Activated T-helper 9 cell treated with anti-CD3 and anti-CD28 coated beads, Interleukin-2, amount 50 U/mL, for 16 hours (primary cell): ENCODE data around the gene MMP14.
"Not testable (repeated sequence)": the region's sequence is repeated elsewhere in the genome, so short reads cannot be mapped to it uniquely, and the experiment has no call there.

Experiments used
- DNase-seq: peaks from one replicate; pipeline ENCODE4 v3.0.0-alpha.2; 2020; ENCODE audit warnings: low read depth

MMP14 gene

GRCh38 chr14:22836301-22837113 lies at the start of gene MMP14:
Gene MMP14, plus strand, starts transcription at chr14:22836585. Its CDS starts 233 bp downstream, at chr14:22836818.
- DNase-seq: no peak

DNA sequence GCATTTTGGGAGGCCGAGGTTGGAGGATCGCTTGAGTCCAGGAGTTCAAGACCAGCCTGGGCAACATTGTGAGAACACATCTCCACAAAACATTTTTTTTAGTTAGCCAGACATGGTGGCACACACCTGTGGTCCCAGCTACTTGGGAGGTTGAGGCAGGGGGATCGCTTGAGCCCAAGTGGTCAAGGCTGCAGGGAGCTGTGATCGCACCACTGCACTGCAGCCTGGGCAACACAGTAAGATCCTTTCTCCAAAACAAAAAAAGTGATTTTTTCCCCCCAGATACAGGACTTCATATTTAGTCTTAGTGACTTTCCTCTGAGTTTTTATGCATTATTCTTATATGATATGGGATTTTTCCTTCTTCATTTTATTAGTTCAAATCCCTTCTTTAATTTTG lies 49.7 kb upstream of the MMP14 start:
- DNase-seq: no peak

- no peak for DNase-seq
These were observed 45.1 kb upstream of the MMP14 start for GRCh38 chr14:22791301-22791700.

GRCh38 chr14:22792158-22792557 lies 44.2 kb upstream of the MMP14 start:
- DNase-seq: no peak

GRCh38 chr14:22793550-22793949 lies 42.8 kb upstream of the MMP14 start:
- not testable (repeated sequence) for DNase-seq

- no peak for DNase-seq
These were observed 42.4 kb upstream of the MMP14 start for GRCh38 chr14:22793976-22794375.

- DNase-seq: no peak
These were observed 41.8 kb upstream of the MMP14 start for GRCh38 chr14:22794551-22794951.

DNA sequence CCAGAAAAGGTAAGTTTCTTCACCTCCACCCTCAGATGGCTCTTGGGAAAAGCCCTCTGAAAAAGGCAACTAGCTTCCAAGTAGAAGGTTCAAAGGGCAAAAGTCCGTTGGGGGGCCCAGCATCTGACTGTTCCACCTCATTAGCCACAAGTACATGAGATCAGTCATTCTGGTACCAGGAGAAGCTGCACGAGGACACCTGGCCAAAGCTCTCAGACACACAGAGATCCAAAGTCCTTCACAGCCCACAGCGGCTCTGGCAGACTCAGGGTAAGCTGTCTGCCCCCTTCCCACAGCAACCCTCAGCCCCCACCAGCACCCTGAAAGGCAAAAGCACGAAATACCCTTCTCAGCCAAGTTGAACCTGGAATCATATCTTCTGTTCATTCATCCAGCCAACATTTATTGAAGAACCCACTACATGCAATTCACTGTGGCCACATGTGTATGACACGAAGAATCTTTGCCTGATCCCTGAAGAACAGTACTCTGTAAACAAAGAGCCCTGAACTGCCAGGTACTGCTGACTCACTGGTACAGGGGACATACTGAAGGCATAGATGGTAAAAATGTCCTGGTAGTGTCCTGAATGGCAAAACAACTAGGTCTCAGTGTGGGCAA lies 40.2 kb upstream of the MMP14 start:
- DNase-seq: no peak

DNA sequence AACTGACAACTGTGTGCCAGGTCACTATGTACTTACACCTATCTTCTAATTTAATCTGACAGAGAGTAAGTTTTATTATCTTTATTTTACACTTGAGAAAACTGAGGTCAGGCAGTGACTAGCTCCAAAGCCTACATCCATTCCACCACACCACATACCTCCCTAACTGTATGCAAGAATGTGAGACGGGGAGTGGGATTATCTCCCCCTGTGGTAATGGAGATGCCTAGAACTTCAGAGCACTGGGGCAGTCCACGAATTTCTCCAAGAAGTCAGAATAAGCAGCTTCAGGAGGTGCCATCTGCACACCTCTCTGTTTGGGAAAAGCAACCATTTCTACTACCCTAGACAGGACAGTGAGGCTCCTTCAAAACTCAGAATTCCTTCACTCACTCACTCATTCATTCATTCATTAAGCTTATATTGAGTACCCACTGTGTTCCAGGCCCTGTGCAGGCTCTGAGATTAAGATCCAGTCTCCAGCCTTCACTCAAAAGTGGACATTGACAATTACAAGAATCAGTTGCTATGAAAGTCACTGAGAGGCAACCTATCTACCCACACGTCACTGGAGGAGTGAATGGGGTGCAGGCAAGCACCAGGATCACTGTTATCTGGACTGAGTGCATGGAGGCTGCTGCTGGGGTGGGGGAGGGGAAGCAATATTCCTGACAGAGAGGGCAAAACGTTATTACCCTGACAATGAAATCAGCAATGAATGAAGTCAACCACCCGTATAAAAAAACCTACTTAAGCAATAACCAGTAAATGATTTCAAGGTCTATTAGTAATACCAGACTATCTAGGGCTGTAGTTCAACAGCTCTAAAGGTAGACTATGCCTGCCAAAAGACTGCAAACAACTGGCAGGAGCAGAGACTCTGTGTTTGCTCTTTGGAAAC lies 39.1 kb upstream of the MMP14 start:
- DNase-seq: no peak

GRCh38 chr14:22798528-22798927 lies 37.9 kb upstream of the MMP14 start:
- DNase-seq: no peak

GRCh38 chr14:22800346-22800745 lies 36.0 kb upstream of the MMP14 start:
- no peak for DNase-seq

GRCh38 chr14:22801716-22802115 lies 34.7 kb upstream of the MMP14 start:
- no peak for DNase-seq

- DNase-seq: no peak
These were observed 33.3 kb upstream of the MMP14 start for GRCh38 chr14:22802860-22803686.

GRCh38 chr14:22803687-22803974 lies 32.8 kb upstream of the MMP14 start:
- DNase-seq: no peak

GRCh38 chr14:22805235-22805634 lies 31.1 kb upstream of the MMP14 start:
- DNase-seq: not testable (repeated sequence)

DNA sequence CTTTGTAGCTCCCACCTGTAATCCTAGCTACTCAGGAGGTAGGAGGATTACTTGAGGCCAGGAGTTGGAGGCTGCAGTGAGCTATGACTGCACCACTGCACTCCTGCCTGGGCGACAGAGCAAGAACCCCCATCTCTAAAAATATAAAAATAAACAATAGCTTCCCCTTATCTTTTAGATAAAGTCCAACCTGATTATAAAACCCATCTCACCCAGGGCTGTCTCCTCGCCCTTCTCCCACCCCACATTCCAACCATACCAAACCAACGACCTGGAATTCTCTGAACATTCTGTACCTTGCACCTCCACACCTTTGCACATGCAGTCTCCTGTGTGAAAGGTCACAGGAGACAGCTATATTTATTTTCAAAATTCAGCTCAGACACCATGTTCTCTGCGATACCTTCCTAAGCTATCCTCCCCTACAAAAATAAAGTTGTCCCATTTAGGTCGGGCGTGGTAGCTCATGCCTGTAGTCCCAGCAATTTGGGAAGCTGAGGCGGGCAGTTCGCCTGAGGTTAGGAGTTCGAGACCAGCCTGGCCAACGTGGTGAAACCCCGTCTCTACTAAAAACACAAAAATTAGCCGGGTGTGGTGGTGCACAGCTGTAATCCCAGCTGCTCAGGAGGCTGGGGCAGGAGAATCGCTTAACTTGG lies 28.8 kb upstream of the MMP14 start:
- no peak for DNase-seq

- DNase-seq: no peak
These were observed 27.8 kb upstream of the MMP14 start for GRCh38 chr14:22808388-22809209.

- no peak for DNase-seq
These were observed 24.7 kb upstream of the MMP14 start for GRCh38 chr14:22811722-22812121.

DNA sequence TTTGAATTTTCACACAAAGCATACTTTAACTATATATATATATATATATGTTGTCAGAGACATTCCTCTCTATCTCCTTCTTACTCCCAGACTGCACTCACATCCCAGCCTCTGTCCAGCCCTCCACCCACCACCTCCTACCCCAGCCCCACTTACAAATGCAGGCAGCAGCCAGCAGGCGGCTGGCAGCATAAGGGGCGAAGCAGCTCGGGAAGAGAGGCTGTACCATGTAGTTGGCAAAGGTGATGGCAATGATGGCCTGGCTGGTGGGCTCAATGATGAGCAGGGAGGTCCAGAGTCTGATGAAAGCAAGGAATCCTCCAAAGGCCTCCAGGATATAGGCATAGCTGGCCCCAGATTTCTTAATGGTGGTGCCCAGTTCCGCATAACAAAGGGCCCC lies 23.6 kb upstream of the MMP14 start:
- no peak for DNase-seq

GRCh38 chr14:22813145-22813544 lies 23.2 kb upstream of the MMP14 start:
- DNase-seq: no peak

DNA sequence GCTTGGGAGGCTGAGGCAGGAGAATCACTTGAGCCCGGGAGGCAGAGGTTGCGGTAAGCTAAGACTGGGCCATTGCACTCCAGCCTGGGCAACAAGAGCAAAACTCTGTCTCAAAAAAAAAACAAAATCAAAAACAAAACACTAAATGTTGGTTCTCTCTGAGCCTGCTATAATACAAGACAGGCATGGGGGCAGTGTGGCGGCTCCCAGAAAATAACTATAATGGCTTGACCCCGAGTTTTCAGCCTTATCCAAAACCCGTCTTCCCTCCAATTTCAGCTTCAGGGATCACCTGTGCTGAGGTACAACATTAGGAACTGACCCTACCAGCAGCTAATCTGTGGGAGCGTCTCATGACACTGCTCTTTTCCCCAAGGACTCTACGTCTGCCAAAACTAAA lies 22.0 kb upstream of the MMP14 start:
- DNase-seq: no peak
